Psoas muscle (tissue), 8 donors: Measurements from ENCODE around the gene AMIGO1. TPM values are rescaled to one million over a fixed set of nuclear protein-coding genes. Genes with fewer than 3 reads are reported as not detected.
A peak's percentile ranks its signal among the peaks of the same experiment; 100 is the strongest.

Experiments used
- ATAC-seq, 4 donors: fragments of 200-7000 bp; cut with Tn5 transposase; one replicate each; pipeline ENCODE4 v1.9.1; 2020; ENCODE audit warnings: moderate library complexity in 3 of 4, mild to moderate bottlenecking in 2 of 4
- DNase-seq, 2 donors: peaks; one replicate each; pipeline ENCODE4 v3.0.0-alpha.2; 2020
- H3K27ac ChIP-seq: fragments of 200-600 bp; one replicate; pipeline ENCODE4 v1.8.0; 2022
- H3K27me3 ChIP-seq, 3 donors: fragments of 200-600 bp in 1 of 3; one replicate each; pipeline versions ENCODE4 v1.6.1 to v1.8.0; 2013 to 2022; ENCODE audit warnings: low read length in 2 of 3, mild to moderate bottlenecking in 2 of 3, moderate library complexity in 1 of 3; ENCODE audit not compliant: insufficient read depth in 3 of 3
- H3K36me3 ChIP-seq, 2 donors: fragments of 200-600 bp in 1 of 2; one replicate each; pipeline versions ENCODE4 v1.6.1 to v1.8.0; 2013 to 2022; ENCODE audit warnings: low read depth in 1 of 2, mild to moderate bottlenecking in 1 of 2, moderate library complexity in 1 of 2; ENCODE audit not compliant: insufficient read depth in 1 of 2
- H3K4me1 ChIP-seq: fragments of 200-600 bp; one replicate; pipeline ENCODE4 v1.8.0; 2022
- H3K4me3 ChIP-seq: fragments of 200-600 bp; one replicate; pipeline ENCODE4 v1.8.0; 2022; ENCODE audit warnings: mild to moderate bottlenecking
- H3K9me3 ChIP-seq: fragments of 200-600 bp; one replicate; pipeline ENCODE4 v1.8.0; 2022
- CTCF ChIP-seq: fragments of 200-600 bp; IDR thresholded peaks from one replicate; pipeline ENCODE4 v1.8.0; 2022; ENCODE audit warnings: antibody characterized with exemption
- WGBS, 3 donors: extraction: QIAGEN DNeasy Blood & Tissue Kit; methylation state at CpG; one replicate each; pipeline versions ENCODE4 v1.1.6 to v1.1.7; 2013; 5-methylcytosine and 5-hydroxymethylcytosine counted together
- intact Hi-C, 2 donors: fragments of 100-400 bp; cut with DNase I; formaldehyde crosslinking; loops; one replicate each; pipeline versions ENCODE4 v1.11.0 to v1.14.2; 2022
- polyA plus RNA-seq, 3 donors: library from polyadenylated mRNA; stranded (reverse); fragments of 200-250 nt; gene quantifications; one replicate each; pipeline ENCODE4 v1.2.3, GENCODE V29; 2013
- total RNA-seq, 4 donors: library from RNA; stranded (reverse); fragmentation: NEBNext Ultra II Directional in 2 of 4; extraction: Animal tissue kit (Norgen Biotek cat#: 25700) in 2 of 4; gene quantifications; one replicate each; pipeline versions ENCODE4 v1.2.1 to v1.2.4, GENCODE V29; 2021 to 2023
- donor health status: healthy with polysubstance abuse.
- donor health status: DM: no; HTN: no; CAD: no; lungs with moderate emphysema.
- donor health status: Bipolar disorder and iron deficiency.
- donor health status: healthy.
- donor health status: DM: yes; HTN: yes; CAD: no.
- donor health status: DM: no; HTN: no; CAD: no.
- donor health status: DM: no; HTN: no; CAD: no.
- donor health status: DM: yes; HTN: yes; CAD: no.

AMIGO1 gene
- total and polyA plus RNA-seq, 7 donors: 3.1 to 16.6 (median 10.0) TPM

GRCh38 chr1:109535481-109535880, 26.0 kb upstream of the AMIGO1 start:
- H3K9me3 ChIP-seq: no peaks in the 10 kb centered on the region
- TF ChIP-seq CTCF: no peak
- H3K4me3 ChIP-seq: peak overlapping the region; percentile 30
- H3K4me1 ChIP-seq: peaks cover 53% of the 10 kb centered on the region
- no peaks in the 10 kb centered on the region for H3K27me3 ChIP-seq
- no peaks in the 10 kb centered on the region for H3K36me3 ChIP-seq
- DNase-seq (peak in 1 of 2 donors; percentile 53), ATAC-seq (peak; percentile 14 to 42 (median 25))
- WGBS, 3 donors: 27 to 51% (median 30%) methylated on average over 4 of the region's 4 CpGs
- intact Hi-C loops: no loop called here
- peak overlapping the region; percentile 85 for H3K27ac ChIP-seq

- Histone ChIP-seq H3K27me3 (no peaks in the 10 kb centered on the region), H3K4me1 (peaks cover 63% of the 10 kb centered on the region), H3K4me3 (no peak overlapping the region), H3K27ac (peak overlapping the region; percentile 85), H3K36me3 (no peaks in the 10 kb centered on the region), H3K9me3 (no peaks in the 10 kb centered on the region)
- 70 to 87% (median 84%) methylated on average over 1 of the region's 1 CpG for WGBS, 3 donors
- ATAC-seq: no peak
- TF ChIP-seq CTCF: no peak
- no peak for DNase-seq
- intact Hi-C loops: no loop called here
These were observed 24.9 kb upstream of the AMIGO1 start for GRCh38 chr1:109534307-109534858.

GRCh38 chr1:109532365-109533136, 23.0 kb upstream of the AMIGO1 start:
- Histone ChIP-seq H3K4me3 (peak overlapping the region; percentile 33), H3K9me3 (no peaks in the 10 kb centered on the region), H3K36me3 (no peaks in the 10 kb centered on the region), H3K27ac (peak overlapping the region; percentile 83), H3K4me1 (peaks cover 63% of the 10 kb centered on the region), H3K27me3 (no peaks in the 10 kb centered on the region)
- ATAC-seq (peak; percentile 74 to 77 (median 76)), DNase-seq (peak; percentile 85 to 92)
- intact Hi-C loops: loop anchor here in 1 of 2 donors (1.0 to 2.0 kb wide), 3 partner anchors 34 to 256 kb away; partner anchors contain the start of gene CYB561D1
- whole genome bisulfite sequencing, 3 donors: 8 to 11% (median 10%) methylated on average over 11 to 12 of the region's 12 CpGs
- TF ChIP-seq CTCF: peak; percentile 98

DNA sequence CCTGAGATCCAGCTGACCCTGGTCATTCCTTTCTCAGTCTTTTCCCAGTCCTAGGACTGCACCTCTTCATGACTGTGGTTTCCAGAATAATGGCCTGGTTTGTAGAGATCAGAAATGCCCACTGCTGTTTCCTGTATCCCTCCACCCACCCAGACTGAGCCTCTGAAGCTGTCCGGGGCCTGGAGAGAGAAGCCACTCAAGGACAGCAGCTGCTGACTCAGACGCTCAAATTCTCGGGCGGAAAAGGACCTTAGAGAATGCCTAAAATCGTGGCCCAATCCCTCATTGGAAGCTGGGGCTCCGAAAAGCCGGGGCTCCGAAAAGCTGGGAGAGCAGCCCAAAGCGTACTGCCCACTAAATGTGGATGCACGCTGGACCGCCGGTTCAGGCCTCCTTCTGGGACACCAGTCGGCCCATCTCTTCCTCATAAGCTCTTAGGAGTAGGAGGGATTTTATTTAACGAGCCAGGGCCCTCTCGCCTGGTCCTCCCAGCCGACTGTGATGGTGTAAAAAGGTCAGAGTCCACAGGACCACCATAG, 22.4 kb upstream of the AMIGO1 start:
- no peaks in the 10 kb centered on the region for H3K36me3 ChIP-seq
- H3K4me3 ChIP-seq: peak overlapping the region; percentile 33
- DNase-seq: no peak
- ATAC-seq: no peak
- H3K27me3 ChIP-seq: no peaks in the 10 kb centered on the region
- H3K9me3 ChIP-seq: no peaks in the 10 kb centered on the region
- TF ChIP-seq CTCF: no peak
- intact Hi-C loops: loop anchor here (1.0 to 2.0 kb wide), 4 partner anchors 34 to 255 kb away; partner anchors contain the start of gene CYB561D1 (in 1 of the 2)
- H3K27ac ChIP-seq: peak overlapping the region; percentile 83
- WGBS, 3 donors: 17 to 34% (median 18%) methylated on average over 16 of the region's 16 CpGs
- peaks cover 61% of the 10 kb centered on the region for H3K4me1 ChIP-seq
